Measurements from ENCODE around the gene CALML3.

- TF ChIP-seq, protein P1, sequence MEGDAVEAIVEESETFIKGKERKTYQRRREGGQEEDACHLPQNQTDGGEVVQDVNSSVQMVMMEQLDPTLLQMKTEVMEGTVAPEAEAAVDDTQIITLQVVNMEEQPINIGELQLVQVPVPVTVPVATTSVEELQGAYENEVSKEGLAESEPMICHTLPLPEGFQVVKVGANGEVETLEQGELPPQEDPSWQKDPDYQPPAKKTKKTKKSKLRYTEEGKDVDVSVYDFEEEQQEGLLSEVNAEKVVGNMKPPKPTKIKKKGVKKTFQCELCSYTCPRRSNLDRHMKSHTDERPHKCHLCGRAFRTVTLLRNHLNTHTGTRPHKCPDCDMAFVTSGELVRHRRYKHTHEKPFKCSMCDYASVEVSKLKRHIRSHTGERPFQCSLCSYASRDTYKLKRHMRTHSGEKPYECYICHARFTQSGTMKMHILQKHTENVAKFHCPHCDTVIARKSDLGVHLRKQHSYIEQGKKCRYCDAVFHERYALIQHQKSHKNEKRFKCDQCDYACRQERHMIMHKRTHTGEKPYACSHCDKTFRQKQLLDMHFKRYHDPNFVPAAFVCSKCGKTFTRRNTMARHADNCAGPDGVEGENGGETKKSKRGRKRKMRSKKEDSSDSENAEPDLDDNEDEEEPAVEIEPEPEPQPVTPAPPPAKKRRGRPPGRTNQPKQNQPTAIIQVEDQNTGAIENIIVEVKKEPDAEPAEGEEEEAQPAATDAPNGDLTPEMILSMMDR (IDR thresholded peaks at IDR 0.05): no peak
- TF ChIP-seq EZH2 (IDR thresholded peaks at IDR 0.05) (no peak), EZH2phosphoT487 (IDR thresholded peaks at IDR 0.05) (no peak)
Observed at GRCh38 chr10:5573319-5573950, 48.7 kb downstream of the CALML3 start.
